PC-3 (cell line): ENCODE data around the gene MAP3K5. TPM values are rescaled to one million over a fixed set of nuclear protein-coding genes. Genes with fewer than 3 reads are reported as not detected.

Source experiments
- ATAC-seq: fragments of 200-7000 bp; cut with Tn5 transposase; 2 replicates; pipeline ENCODE4 v1.9.1; 2020; ENCODE audit warnings: mild to moderate bottlenecking, moderate library complexity
- BruUV-seq: library from RNA; stranded (reverse); fragments of 400-500 nt; replicated peaks from 2 replicates; lab custom pipeline; 2021; lab: Mats Ljungman, UMichigan
- CTCF ChIA-PET: fragments of 300-600 bp; sonication (Branson Sonifier 250); formaldehyde crosslinking; loops from one replicate; lab custom pipeline; 2022; ENCODE audit warnings: antibody characterized with exemption; lab: Charles Lee
- POLR2A ChIA-PET: fragments of 300-600 bp; sonication (Branson Sonifier 250); formaldehyde crosslinking; loops from one replicate; lab custom pipeline; 2022; ENCODE audit warnings: antibody characterized with exemption; ENCODE audit not compliant: unreplicated experiment; lab: Charles Lee
- DNase-seq: peaks from one replicate; pipeline ENCODE4 v3.0.0-alpha.2; 2015
- H2AFZ ChIP-seq: fragments of 300-600 bp; sonication (generic); 2 replicates; pipeline ENCODE4 v1.6.0; 2016; ENCODE audit warnings: antibody characterized with exemption, low read length
- H3F3A ChIP-seq: fragments of 300-600 bp; sonication (generic); one replicate; pipeline ENCODE4 v1.6.0; 2017; ENCODE audit warnings: antibody characterized with exemption, low read length, control low read depth, mild to moderate bottlenecking; ENCODE audit not compliant: unreplicated experiment
- H3K27ac ChIP-seq: fragments of 300-600 bp; sonication (generic); 2 replicates; pipeline ENCODE4 v1.5.1; 2016; ENCODE audit warnings: mild to moderate bottlenecking, low read length
- H3K27me3 ChIP-seq: fragments of 300-600 bp; sonication (generic); 2 replicates; pipeline ENCODE4 v1.6.1; 2016; ENCODE audit warnings: low read length, mixed read lengths
- H3K36me3 ChIP-seq: fragments of 300-600 bp; sonication (generic); 2 replicates; pipeline ENCODE4 v1.6.1; 2016; ENCODE audit warnings: low read depth, mixed run types, low read length, mixed read lengths
- H3K4me1 ChIP-seq: fragments of 300-600 bp; sonication (generic); 2 replicates; pipeline ENCODE4 v1.5.1; 2016; ENCODE audit warnings: low read length; ENCODE audit not compliant: insufficient read depth
- H3K4me2 ChIP-seq: fragments of 300-600 bp; sonication (generic); 2 replicates; pipeline ENCODE4 v1.6.0; 2016; ENCODE audit warnings: low read length
- H3K4me3 ChIP-seq: fragments of 300-600 bp; sonication (generic); 2 replicates; pipeline ENCODE4 v1.5.1; 2016; ENCODE audit warnings: mild to moderate bottlenecking, low read length, mixed read lengths
- H3K79me2 ChIP-seq: fragments of 300-600 bp; sonication (generic); 2 replicates; pipeline ENCODE4 v1.6.1; 2017; ENCODE audit warnings: low read length, mixed read lengths
- H3K9ac ChIP-seq: fragments of 300-600 bp; sonication (generic); 2 replicates; pipeline ENCODE4 v1.6.0; 2016; ENCODE audit warnings: mild to moderate bottlenecking, low read length
- H3K9me2 ChIP-seq: fragments of 300-600 bp; sonication (generic); replicated peaks from 2 replicates; pipeline ENCODE4 v1.6.1; 2016; ENCODE audit warnings: mixed run types, low read length, mixed read lengths
- H3K9me3 ChIP-seq: fragments of 300-600 bp; sonication (generic); 2 replicates; pipeline ENCODE4 v1.6.1; 2016; ENCODE audit warnings: low read length, mixed read lengths
- H4K20me1 ChIP-seq: fragments of 300-600 bp; sonication (generic); 2 replicates; pipeline ENCODE4 v1.6.1; 2016; ENCODE audit warnings: low read length, mixed read lengths
- CTCF ChIP-seq: fragments of 300-600 bp; sonication (generic); conservative IDR thresholded peaks from 2 replicates; pipeline ENCODE4 v1.5.1; 2017; ENCODE audit warnings: antibody characterized with exemption, low read depth, mild to moderate bottlenecking, low read length
- EZH2 ChIP-seq: fragments of 300-600 bp; sonication (generic); IDR thresholded peaks from one replicate; pipeline ENCODE4 v1.6.1; 2017; ENCODE audit warnings: antibody characterized with exemption, mild to moderate bottlenecking, low read length; ENCODE audit not compliant: unreplicated experiment
- EZH2phosphoT487 ChIP-seq: fragments of 300-600 bp; sonication (generic); IDR thresholded peaks from 2 replicates; pipeline ENCODE4 v1.6.1; 2018; ENCODE audit warnings: mild to moderate bottlenecking, antibody characterized with exemption, low read length, borderline replicate concordance
- intact Hi-C: fragments of 100-400 bp; cut with micrococcal nuclease; formaldehyde crosslinking; loops from 2 replicates; pipeline ENCODE4 v1.9.0; 2023
- total RNA-seq: library from RNA; depleted of rRNA; stranded (reverse); fragments of >200 nt; gene quantifications from 2 replicates; pipeline ENCODE4 v1.2.3, GENCODE V29; 2014

The MAP3K5 gene
- total RNA-seq, 1 experiment from 2014 or later, result 4.3 TPM

- no peak overlapping the region for H3K4me2 ChIP-seq
- CTCF ChIA-PET, result no interaction called here
- ATAC-seq, result no peak
- H3K9ac ChIP-seq, result no peak overlapping the region
- no peak for DNase-seq
- TF ChIP-seq CTCF (no peak), EZH2 (no peak)
- H4K20me1 ChIP-seq, result no peaks in the 10 kb centered on the region
- no peak overlapping the region for H3K27ac ChIP-seq
- H3F3A ChIP-seq, result no peaks in the 10 kb centered on the region
- BruUV-seq, result no TSS peak
- no peaks in the 10 kb centered on the region for H3K4me1 ChIP-seq
- POLR2A ChIA-PET, result no interaction called here
- no peaks in the 10 kb centered on the region for H3K9me2 ChIP-seq
- no peaks in the 10 kb centered on the region for H3K9me3 ChIP-seq
- no peaks in the 10 kb centered on the region for H3K36me3 ChIP-seq
- H3K4me3 ChIP-seq, result no peak overlapping the region
- H3K79me2 ChIP-seq, result no peaks in the 10 kb centered on the region
- intact Hi-C loops, result no loop called here
- H2AFZ ChIP-seq, result no peak overlapping the region
- no peaks in the 10 kb centered on the region for H3K27me3 ChIP-seq
Observed at GRCh38 chr6:136721467-136721866, 70.8 kb downstream of the MAP3K5 start.

GRCh38 chr6:136720045-136720770, 72.1 kb downstream of the MAP3K5 start:
- Histone ChIP-seq H3K9me3 (no peaks in the 10 kb centered on the region), H4K20me1 (no peaks in the 10 kb centered on the region), H3K4me1 (no peaks in the 10 kb centered on the region), H3F3A (no peaks in the 10 kb centered on the region), H3K9ac (no peak overlapping the region), H3K4me2 (no peak overlapping the region), H3K36me3 (no peaks in the 10 kb centered on the region), H3K4me3 (no peak overlapping the region), H3K79me2 (no peaks in the 10 kb centered on the region), H2AFZ (no peak overlapping the region), H3K27ac (no peak overlapping the region), H3K9me2 (no peaks in the 10 kb centered on the region), H3K27me3 (no peaks in the 10 kb centered on the region)
- TF ChIP-seq EZH2, result no peak
- TF ChIP-seq EZH2phosphoT487, result no peak
- TF ChIP-seq CTCF, result no peak
- intact Hi-C loops, result no loop called here
- BruUV-seq, result no TSS peak
- ChIA-PET POLR2A (interaction anchor here (0.6 to 0.7 kb wide), 2 partner anchors 153 to 361 kb away, joined by 3 to 4 read pairs; no protein-coding TSS in a partner anchor), CTCF (no interaction called here)
- no peak for DNase-seq
- peak; percentile 40; the same call in 1 of the 2 replicates for ATAC-seq
